A673 (cell line): Measurements from ENCODE around the gene METTL25B. TPM values are rescaled to one million over a fixed set of nuclear protein-coding genes. Genes with fewer than 3 reads are reported as not detected.

Experiments used
- BruUV-seq: library from RNA; stranded (reverse); fragments of 400-500 nt; replicated peaks from 2 replicates; lab custom pipeline; 2021; lab: Mats Ljungman, UMichigan
- CTCF ChIA-PET: fragments of 300-600 bp; sonication (Branson Sonifier 250); formaldehyde crosslinking; loops from one replicate; lab custom pipeline; 2022; ENCODE audit warnings: antibody characterized with exemption; lab: Charles Lee
- POLR2A ChIA-PET: fragments of 300-600 bp; sonication (Branson Sonifier 250); formaldehyde crosslinking; loops from one replicate; lab custom pipeline; 2022; ENCODE audit warnings: antibody characterized with exemption; ENCODE audit not compliant: low non-redundant PET; lab: Charles Lee
- DNase-seq: peaks from one replicate; pipeline ENCODE4 v3.0.0-alpha.2; 2015; ENCODE audit warnings: low spot score
- H3K27ac ChIP-seq: fragments of 200-600 bp; sonication (generic); 2 replicates; pipeline ENCODE4 v1.5.1; 2016; ENCODE audit warnings: mixed run types, low read depth, mild to moderate bottlenecking, mixed read lengths, antibody characterized with exemption, low read length; ENCODE audit not compliant: poor library complexity, severe bottlenecking
- H3K27me3 ChIP-seq: fragments of 200-600 bp; sonication (generic); replicated peaks from 2 replicates; pipeline ENCODE4 v1.6.1; 2017; ENCODE audit warnings: mixed run types, low read depth, mild to moderate bottlenecking, mixed read lengths, antibody characterized with exemption, low read length; ENCODE audit not compliant: insufficient read depth, poor library complexity
- H3K36me3 ChIP-seq: fragments of 200-600 bp; sonication (generic); 2 replicates; pipeline ENCODE4 v1.6.1; 2016; ENCODE audit warnings: mixed run types, mild to moderate bottlenecking, mixed read lengths, antibody characterized with exemption, low read length; ENCODE audit not compliant: insufficient read depth, poor library complexity, severe bottlenecking
- H3K4me1 ChIP-seq: fragments of 200-600 bp; sonication (generic); 2 replicates; pipeline ENCODE4 v1.6.1; 2017; ENCODE audit warnings: mixed run types, mild to moderate bottlenecking, mixed read lengths, antibody characterized with exemption, low read length; ENCODE audit not compliant: insufficient read depth, poor library complexity, severe bottlenecking
- H3K4me3 ChIP-seq: fragments of 200-600 bp; sonication (generic); 2 replicates; pipeline ENCODE4 v1.5.1; 2016; ENCODE audit warnings: low read depth, mixed run types, mild to moderate bottlenecking, mixed read lengths, low read length; ENCODE audit not compliant: poor library complexity, severe bottlenecking
- H3K9me3 ChIP-seq: fragments of 200-600 bp; sonication (generic); 2 replicates; pipeline ENCODE4 v1.6.1; 2016; ENCODE audit warnings: mixed run types, low read depth, mild to moderate bottlenecking, mixed read lengths, antibody characterized with exemption, low read length; ENCODE audit not compliant: poor library complexity, severe bottlenecking
- CTCF ChIP-seq: fragments of 300-800, 200-600 bp; sonication (generic); conservative IDR thresholded peaks from 2 replicates; pipeline ENCODE4 v1.5.1; 2017; ENCODE audit warnings: low read depth, mild to moderate bottlenecking, antibody characterized with exemption, low read length, moderate library complexity, mixed read lengths
- EZH2 ChIP-seq: fragments of 200-600 bp; sonication (generic); IDR thresholded peaks from 2 replicates; pipeline ENCODE4 v1.6.1; 2017; ENCODE audit warnings: borderline replicate concordance, low read depth, mild to moderate bottlenecking, mixed read lengths, antibody characterized with exemption, low read length; ENCODE audit not compliant: poor library complexity, severe bottlenecking
- intact Hi-C: fragments of 100-400 bp; cut with micrococcal nuclease; formaldehyde crosslinking; loops from one replicate; pipeline ENCODE4 v1.10.0; 2022; ENCODE audit not compliant: unreplicated experiment
- total RNA-seq: library from RNA; stranded (reverse); gene quantifications from 2 replicates; pipeline ENCODE4 v1.2.3, GENCODE V29; 2021

The METTL25B gene
- total RNA-seq, 1 experiment from 2014 or later = 20.2 TPM

- no peak overlapping the region for H3K4me3 ChIP-seq
- H3K36me3 ChIP-seq = peaks cover 2% of the 10 kb centered on the region
- POLR2A ChIA-PET = no interaction called here
- no peak for DNase-seq
- H3K27ac ChIP-seq = no peak overlapping the region
- CTCF ChIA-PET = no interaction called here
- BruUV-seq = no TSS peak
- H3K4me1 ChIP-seq = peaks cover 14% of the 10 kb centered on the region
- intact Hi-C loops = loop anchor here (2.0 kb wide), 1 partner anchor 15 kb away; the partner anchor contains the start of gene HDGF
- no peaks in the 10 kb centered on the region for H3K9me3 ChIP-seq
- no peaks in the 10 kb centered on the region for H3K27me3 ChIP-seq
- TF ChIP-seq CTCF (no peak), EZH2 (no peak)
Measured at GRCh38 chr1:156765666-156766065, 37.4 kb downstream of the METTL25B start.

- Histone ChIP-seq H3K27ac (peak overlapping the region; percentile 94), H3K9me3 (no peaks in the 10 kb centered on the region), H3K4me3 (peak overlapping the region; percentile 89), H3K27me3 (no peaks in the 10 kb centered on the region), H3K4me1 (peaks cover 14% of the 10 kb centered on the region), H3K36me3 (peaks cover 8% of the 10 kb centered on the region)
- TF ChIP-seq EZH2 (no peak), CTCF (no peak)
- intact Hi-C loops = loop anchor here (1.0 to 2.0 kb wide), 2 partner anchors 16 to 25 kb away; partner anchors contain the start of genes HDGF and MRPL24
- ChIA-PET POLR2A (no interaction called here), CTCF (interaction anchor here (0.6 to 1.4 kb wide), 4 partner anchors 19 to 105 kb away, joined by 4 to 9 read pairs (median 4); partner anchors contain the start of gene MRPL24)
- TSS peak; percentile 68 for BruUV-seq
- no peak for DNase-seq
Measured at GRCh38 chr1:156766298-156767100, 38.2 kb downstream of the METTL25B start.

- TF ChIP-seq CTCF (no peak), EZH2 (no peak)
- peaks cover 14% of the 10 kb centered on the region for H3K4me1 ChIP-seq
- TSS peak; percentile 40 for BruUV-seq
- H3K27ac ChIP-seq = peak within 1 kb of the TSS; percentile 94
- intact Hi-C loops = loop anchor here (1.0 to 2.0 kb wide), 2 partner anchors 16 to 26 kb away; partner anchors contain the start of genes HDGF and MRPL24
- H3K36me3 ChIP-seq = peaks cover 8% of the 10 kb centered on the region
- ChIA-PET POLR2A (interaction anchor here (0.6 kb wide), 1 partner anchor 15 kb away, joined by 3 read pairs; no protein-coding TSS in a partner anchor), CTCF (interaction anchor here (0.6 to 1.4 kb wide), 4 partner anchors 20 to 106 kb away, joined by 4 to 9 read pairs (median 4); partner anchors contain the start of gene MRPL24)
- no peaks in the 10 kb centered on the region for H3K9me3 ChIP-seq
- no peaks in the 10 kb centered on the region for H3K27me3 ChIP-seq
- peak within 1 kb of the TSS; percentile 89 for H3K4me3 ChIP-seq
- DNase-seq = peak; percentile 100
Measured at GRCh38 chr1:156767101-156767878, 39.0 kb downstream of the METTL25B start, which contains the start of gene PRCC. TSS of gene PRCC (plus strand) at chr1:156767535. CDS start at chr1:156767772, 237 bp downstream.
